Measurements from ENCODE around the gene RRP9.

The RRP9 gene

GRCh38 chr3:51957520-51958205 lies 16.0 kb upstream of the RRP9 start:
- Histone ChIP-seq H3F3A (ENCODE audit: low read depth) (no peaks in the 10 kb centered on the region), H3K4me1 (ENCODE audit: insufficient read depth, low read length, poor library complexity, severe bottlenecking) (no peaks in the 10 kb centered on the region), H3K4me2 (ENCODE audit: low read depth, low read length, poor library complexity, severe bottlenecking) (no peak overlapping the region), H3K79me2 (ENCODE audit: insufficient read depth, low read length) (no peaks in the 10 kb centered on the region), H3K9me2 (replicated peaks; ENCODE audit: low read depth, low read length) (no peaks in the 10 kb centered on the region), H3K27me3 (ENCODE audit: insufficient read depth, low read length, poor library complexity, severe bottlenecking) (no peaks in the 10 kb centered on the region), H3K9me3 (ENCODE audit: insufficient read depth, low read depth, low read length) (no peaks in the 10 kb centered on the region), H4K20me1 (ENCODE audit: insufficient read depth, low read length, poor library complexity, severe bottlenecking) (no peaks in the 10 kb centered on the region), H3K4me3 (ENCODE audit: low read length, poor library complexity, severe bottlenecking) (no peak overlapping the region), H2AFZ (ENCODE audit: low read length) (no peak overlapping the region), H3K9ac (ENCODE audit: low read depth, low read length, poor library complexity, severe bottlenecking) (no peak overlapping the region), H3K36me3 (ENCODE audit: insufficient read depth, low read length) (no peaks in the 10 kb centered on the region)
- no peak for TF ChIP-seq CTCF (conservative IDR thresholded peaks at IDR 0.05; ENCODE audit: low read length)
- TF ChIP-seq EZH2phosphoT487 (IDR thresholded peaks at IDR 0.05; ENCODE audit: borderline replicate concordance): no peak

DNA sequence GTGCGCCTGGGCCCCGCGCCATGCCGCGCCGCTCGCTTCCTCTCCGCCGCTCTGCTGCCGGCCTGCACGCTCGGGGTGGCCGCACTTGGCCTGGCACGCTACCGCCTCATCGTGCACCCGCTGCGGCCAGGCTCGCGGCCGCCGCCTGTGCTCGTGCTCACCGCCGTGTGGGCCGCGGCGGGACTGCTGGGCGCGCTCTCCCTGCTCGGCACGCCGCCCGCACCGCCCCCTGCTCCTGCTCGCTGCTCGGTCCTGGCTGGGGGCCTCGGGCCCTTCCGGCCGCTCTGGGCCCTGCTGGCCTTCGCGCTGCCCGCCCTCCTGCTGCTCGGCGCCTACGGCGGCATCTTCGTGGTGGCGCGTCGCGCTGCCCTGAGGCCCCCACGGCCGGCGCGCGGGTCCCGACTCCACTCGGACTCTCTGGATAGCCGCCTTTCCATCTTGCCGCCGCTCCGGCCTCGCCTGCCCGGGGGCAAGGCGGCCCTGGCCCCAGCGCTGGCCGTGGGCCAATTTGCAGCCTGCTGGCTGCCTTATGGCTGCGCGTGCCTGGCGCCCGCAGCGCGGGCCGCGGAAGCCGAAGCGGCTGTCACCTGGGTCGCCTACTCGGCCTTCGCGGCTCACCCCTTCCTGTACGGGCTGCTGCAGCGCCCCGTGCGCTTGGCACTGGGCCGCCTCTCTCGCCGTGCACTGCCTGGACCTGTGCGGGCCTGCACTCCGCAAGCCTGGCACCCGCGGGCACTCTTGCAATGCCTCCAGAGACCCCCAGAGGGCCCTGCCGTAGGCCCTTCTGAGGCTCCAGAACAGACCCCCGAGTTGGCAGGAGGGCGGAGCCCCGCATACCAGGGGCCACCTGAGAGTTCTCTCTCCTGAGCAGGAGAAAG lies 14.4 kb upstream of the RRP9 start:
- Histone ChIP-seq H3K9ac (ENCODE audit: low read depth, low read length, poor library complexity, severe bottlenecking) (no peak overlapping the region), H4K20me1 (ENCODE audit: insufficient read depth, low read length, poor library complexity, severe bottlenecking) (no peaks in the 10 kb centered on the region), H3K79me2 (ENCODE audit: insufficient read depth, low read length) (no peaks in the 10 kb centered on the region), H2AFZ (ENCODE audit: low read length) (no peak overlapping the region), H3K27me3 (ENCODE audit: insufficient read depth, low read length, poor library complexity, severe bottlenecking) (no peaks in the 10 kb centered on the region), H3K4me3 (ENCODE audit: low read length, poor library complexity, severe bottlenecking) (no peak overlapping the region), H3K9me2 (replicated peaks; ENCODE audit: low read depth, low read length) (no peaks in the 10 kb centered on the region), H3K36me3 (ENCODE audit: insufficient read depth, low read length) (no peaks in the 10 kb centered on the region), H3K9me3 (ENCODE audit: insufficient read depth, low read depth, low read length) (no peaks in the 10 kb centered on the region), H3F3A (ENCODE audit: low read depth) (no peaks in the 10 kb centered on the region), H3K4me1 (ENCODE audit: insufficient read depth, low read length, poor library complexity, severe bottlenecking) (no peaks in the 10 kb centered on the region), H3K4me2 (ENCODE audit: low read depth, low read length, poor library complexity, severe bottlenecking) (no peak overlapping the region)
- TF ChIP-seq CTCF (conservative IDR thresholded peaks at IDR 0.05; ENCODE audit: low read length): no peak; the same call in 1 of the 2 replicates

DNA sequence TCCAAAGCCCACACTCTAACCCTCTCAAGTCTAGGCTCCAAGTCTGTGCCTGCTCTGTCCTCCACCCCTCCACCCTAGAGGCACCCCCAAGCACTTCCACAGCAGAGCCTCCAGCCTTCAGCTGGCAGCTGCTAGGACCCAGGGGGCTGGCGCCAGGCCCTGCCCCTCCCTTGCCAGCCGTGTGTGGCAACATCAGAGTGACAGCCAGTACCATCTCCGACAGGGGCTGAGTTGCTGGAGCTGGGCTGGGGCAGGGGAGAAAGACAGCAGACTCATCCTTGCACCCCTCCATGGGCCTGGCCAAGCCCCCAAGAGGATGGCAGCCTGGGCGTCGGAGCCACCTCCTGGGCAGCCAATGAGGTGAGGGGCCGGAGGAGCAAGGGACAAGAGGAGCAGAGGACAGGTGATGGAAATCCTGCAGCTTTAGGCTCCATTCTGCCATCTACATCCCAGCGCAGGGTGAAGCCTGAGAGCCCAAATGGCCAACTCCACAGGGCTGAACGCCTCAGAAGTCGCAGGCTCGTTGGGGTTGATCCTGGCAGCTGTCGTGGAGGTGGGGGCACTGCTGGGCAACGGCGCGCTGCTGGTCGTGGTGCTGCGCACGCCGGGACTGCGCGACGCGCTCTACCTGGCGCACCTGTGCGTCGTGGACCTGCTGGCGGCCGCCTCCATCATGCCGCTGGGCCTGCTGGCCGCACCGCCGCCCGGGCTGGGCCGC lies 13.6 kb upstream of the RRP9 start, which contains the start of gene GPR62:
GPR62 (plus strand) TSS at position 207 of the 718 bp plus-strand sequence; CDS start at position 479, 272 bp downstream.
- Histone ChIP-seq H3K79me2 (ENCODE audit: insufficient read depth, low read length) (no peaks in the 10 kb centered on the region), H3F3A (ENCODE audit: low read depth) (no peaks in the 10 kb centered on the region), H3K9me2 (replicated peaks; ENCODE audit: low read depth, low read length) (no peaks in the 10 kb centered on the region), H3K36me3 (ENCODE audit: insufficient read depth, low read length) (no peaks in the 10 kb centered on the region), H4K20me1 (ENCODE audit: insufficient read depth, low read length, poor library complexity, severe bottlenecking) (no peaks in the 10 kb centered on the region), H3K4me2 (ENCODE audit: low read depth, low read length, poor library complexity, severe bottlenecking) (no peak within 1 kb of the TSS), H3K27me3 (ENCODE audit: insufficient read depth, low read length, poor library complexity, severe bottlenecking) (no peaks in the 10 kb centered on the region), H3K9me3 (ENCODE audit: insufficient read depth, low read depth, low read length) (no peaks in the 10 kb centered on the region), H2AFZ (ENCODE audit: low read length) (no peak within 1 kb of the TSS), H3K4me1 (ENCODE audit: insufficient read depth, low read length, poor library complexity, severe bottlenecking) (no peaks in the 10 kb centered on the region), H3K4me3 (ENCODE audit: low read length, poor library complexity, severe bottlenecking) (no peak within 1 kb of the TSS), H3K9ac (ENCODE audit: low read depth, low read length, poor library complexity, severe bottlenecking) (no peak within 1 kb of the TSS)
- TF ChIP-seq CTCF (conservative IDR thresholded peaks at IDR 0.05; ENCODE audit: low read length) (no peak), EZH2phosphoT487 (IDR thresholded peaks at IDR 0.05; ENCODE audit: borderline replicate concordance) (no peak)

Measured in Loucy (cell line).